PC-3 (cell line): ENCODE results near the gene ATP1B3. TPM values are rescaled to one million over a fixed set of nuclear protein-coding genes. Genes with fewer than 3 reads are reported as not detected.
A peak's percentile ranks its signal among the peaks of the same experiment; 100 is the strongest.
"Not testable (repeated sequence)": the region's sequence is repeated elsewhere in the genome, so short reads cannot be mapped to it uniquely, and the experiment has no call there.

Experiments
- ATAC-seq: fragments of 200-7000 bp; cut with Tn5 transposase; 2 replicates; pipeline ENCODE4 v1.9.1; 2020; ENCODE audit warnings: mild to moderate bottlenecking, moderate library complexity
- BruUV-seq: library from RNA; stranded (reverse); fragments of 400-500 nt; replicated peaks from 2 replicates; lab custom pipeline; 2021; lab: Mats Ljungman, UMichigan
- CTCF ChIA-PET: fragments of 300-600 bp; sonication (Branson Sonifier 250); formaldehyde crosslinking; loops from one replicate; lab custom pipeline; 2022; ENCODE audit warnings: antibody characterized with exemption; lab: Charles Lee
- POLR2A ChIA-PET: fragments of 300-600 bp; sonication (Branson Sonifier 250); formaldehyde crosslinking; loops from one replicate; lab custom pipeline; 2022; ENCODE audit warnings: antibody characterized with exemption; ENCODE audit not compliant: unreplicated experiment; lab: Charles Lee
- DNase-seq: peaks from one replicate; pipeline ENCODE4 v3.0.0-alpha.2; 2015
- H2AFZ ChIP-seq: fragments of 300-600 bp; sonication (generic); 2 replicates; pipeline ENCODE4 v1.6.0; 2016; ENCODE audit warnings: antibody characterized with exemption, low read length
- H3F3A ChIP-seq: fragments of 300-600 bp; sonication (generic); one replicate; pipeline ENCODE4 v1.6.0; 2017; ENCODE audit warnings: antibody characterized with exemption, low read length, control low read depth, mild to moderate bottlenecking; ENCODE audit not compliant: unreplicated experiment
- H3K27ac ChIP-seq: fragments of 300-600 bp; sonication (generic); 2 replicates; pipeline ENCODE4 v1.5.1; 2016; ENCODE audit warnings: mild to moderate bottlenecking, low read length
- H3K27me3 ChIP-seq: fragments of 300-600 bp; sonication (generic); 2 replicates; pipeline ENCODE4 v1.6.1; 2016; ENCODE audit warnings: low read length, mixed read lengths
- H3K36me3 ChIP-seq: fragments of 300-600 bp; sonication (generic); 2 replicates; pipeline ENCODE4 v1.6.1; 2016; ENCODE audit warnings: low read depth, mixed run types, low read length, mixed read lengths
- H3K4me1 ChIP-seq: fragments of 300-600 bp; sonication (generic); 2 replicates; pipeline ENCODE4 v1.5.1; 2016; ENCODE audit warnings: low read length; ENCODE audit not compliant: insufficient read depth
- H3K4me2 ChIP-seq: fragments of 300-600 bp; sonication (generic); 2 replicates; pipeline ENCODE4 v1.6.0; 2016; ENCODE audit warnings: low read length
- H3K4me3 ChIP-seq: fragments of 300-600 bp; sonication (generic); 2 replicates; pipeline ENCODE4 v1.5.1; 2016; ENCODE audit warnings: mild to moderate bottlenecking, low read length, mixed read lengths
- H3K79me2 ChIP-seq: fragments of 300-600 bp; sonication (generic); 2 replicates; pipeline ENCODE4 v1.6.1; 2017; ENCODE audit warnings: low read length, mixed read lengths
- H3K9ac ChIP-seq: fragments of 300-600 bp; sonication (generic); 2 replicates; pipeline ENCODE4 v1.6.0; 2016; ENCODE audit warnings: mild to moderate bottlenecking, low read length
- H3K9me2 ChIP-seq: fragments of 300-600 bp; sonication (generic); replicated peaks from 2 replicates; pipeline ENCODE4 v1.6.1; 2016; ENCODE audit warnings: mixed run types, low read length, mixed read lengths
- H3K9me3 ChIP-seq: fragments of 300-600 bp; sonication (generic); 2 replicates; pipeline ENCODE4 v1.6.1; 2016; ENCODE audit warnings: low read length, mixed read lengths
- H4K20me1 ChIP-seq: fragments of 300-600 bp; sonication (generic); 2 replicates; pipeline ENCODE4 v1.6.1; 2016; ENCODE audit warnings: low read length, mixed read lengths
- EZH2 ChIP-seq: fragments of 300-600 bp; sonication (generic); IDR thresholded peaks from one replicate; pipeline ENCODE4 v1.6.1; 2017; ENCODE audit warnings: antibody characterized with exemption, mild to moderate bottlenecking, low read length; ENCODE audit not compliant: unreplicated experiment
- EZH2phosphoT487 ChIP-seq: fragments of 300-600 bp; sonication (generic); IDR thresholded peaks from 2 replicates; pipeline ENCODE4 v1.6.1; 2018; ENCODE audit warnings: mild to moderate bottlenecking, antibody characterized with exemption, low read length, borderline replicate concordance
- intact Hi-C: fragments of 100-400 bp; cut with micrococcal nuclease; formaldehyde crosslinking; loops from 2 replicates; pipeline ENCODE4 v1.9.0; 2023
- total RNA-seq: library from RNA; depleted of rRNA; stranded (reverse); fragments of >200 nt; gene quantifications from 2 replicates; pipeline ENCODE4 v1.2.3, GENCODE V29; 2014
- TF ChIP-seq, protein P1 (sequence below): fragments of 300-600 bp; sonication (generic); conservative IDR thresholded peaks from 2 replicates; pipeline ENCODE4 v1.5.1; 2017; ENCODE audit warnings: antibody characterized with exemption, low read depth, mild to moderate bottlenecking, low read length

ATP1B3 gene
- total RNA-seq, 1 experiment from 2014 or later = 20.6 TPM

- no TSS peak for BruUV-seq
- TF ChIP-seq, protein P1, sequence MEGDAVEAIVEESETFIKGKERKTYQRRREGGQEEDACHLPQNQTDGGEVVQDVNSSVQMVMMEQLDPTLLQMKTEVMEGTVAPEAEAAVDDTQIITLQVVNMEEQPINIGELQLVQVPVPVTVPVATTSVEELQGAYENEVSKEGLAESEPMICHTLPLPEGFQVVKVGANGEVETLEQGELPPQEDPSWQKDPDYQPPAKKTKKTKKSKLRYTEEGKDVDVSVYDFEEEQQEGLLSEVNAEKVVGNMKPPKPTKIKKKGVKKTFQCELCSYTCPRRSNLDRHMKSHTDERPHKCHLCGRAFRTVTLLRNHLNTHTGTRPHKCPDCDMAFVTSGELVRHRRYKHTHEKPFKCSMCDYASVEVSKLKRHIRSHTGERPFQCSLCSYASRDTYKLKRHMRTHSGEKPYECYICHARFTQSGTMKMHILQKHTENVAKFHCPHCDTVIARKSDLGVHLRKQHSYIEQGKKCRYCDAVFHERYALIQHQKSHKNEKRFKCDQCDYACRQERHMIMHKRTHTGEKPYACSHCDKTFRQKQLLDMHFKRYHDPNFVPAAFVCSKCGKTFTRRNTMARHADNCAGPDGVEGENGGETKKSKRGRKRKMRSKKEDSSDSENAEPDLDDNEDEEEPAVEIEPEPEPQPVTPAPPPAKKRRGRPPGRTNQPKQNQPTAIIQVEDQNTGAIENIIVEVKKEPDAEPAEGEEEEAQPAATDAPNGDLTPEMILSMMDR = no peak
- no peak for TF ChIP-seq EZH2phosphoT487
- no peak for TF ChIP-seq EZH2
- no peaks in the 10 kb centered on the region for H3K4me1 ChIP-seq
These were observed 39.3 kb downstream of the ATP1B3 start for GRCh38 chr3:141915766-141916165.

DNA sequence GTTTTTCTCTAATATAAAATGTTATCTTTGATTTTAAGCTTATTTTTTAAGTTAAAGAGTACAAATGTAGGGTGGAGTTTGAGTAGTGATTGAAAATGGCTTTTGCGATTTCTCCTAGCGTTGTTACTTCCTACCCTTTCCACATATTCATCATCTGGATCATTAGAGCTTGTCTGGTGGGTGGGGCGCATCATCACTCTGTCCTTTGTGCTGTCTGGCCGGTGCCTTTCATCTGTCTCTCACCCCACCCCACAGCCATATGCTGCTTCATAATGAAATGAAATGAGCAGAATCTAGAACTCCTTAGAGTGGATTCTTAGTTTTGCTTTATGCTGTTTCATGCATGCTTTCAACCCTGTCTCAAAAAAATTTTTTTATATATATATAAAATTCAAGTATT, 44.3 kb downstream of the ATP1B3 start:
- POLR2A ChIA-PET = interaction anchor here (0.5 kb wide), 1 partner anchor 44 kb away, joined by 3 read pairs; no protein-coding TSS in a partner anchor
- H3K4me1 ChIP-seq = no peaks in the 10 kb centered on the region
- H3K9me3 ChIP-seq = no peaks in the 10 kb centered on the region
- intact Hi-C loops = no loop called here
- H3K36me3 ChIP-seq = no peaks in the 10 kb centered on the region; the same call in 1 of the 2 replicates
- H3K9me2 ChIP-seq = no peaks in the 10 kb centered on the region
- ATAC-seq = no peak
- no peak overlapping the region for H3K4me3 ChIP-seq
- no peak for DNase-seq
- H4K20me1 ChIP-seq = no peaks in the 10 kb centered on the region
- H3K9ac ChIP-seq = no peak overlapping the region
- no peak overlapping the region for H2AFZ ChIP-seq
- no peaks in the 10 kb centered on the region for H3K27me3 ChIP-seq
- no peak overlapping the region for H3K27ac ChIP-seq
- no peak overlapping the region for H3K4me2 ChIP-seq
- BruUV-seq = no TSS peak
- TF ChIP-seq EZH2phosphoT487 (no peak), EZH2 (no peak)
- TF ChIP-seq, protein P1 = no peak
- CTCF ChIA-PET = no interaction called here
- no peaks in the 10 kb centered on the region for H3K79me2 ChIP-seq
- no peaks in the 10 kb centered on the region for H3F3A ChIP-seq

More at GRCh38 chr3:141915766-141916165, 39.3 kb downstream of the ATP1B3 start:
- H3F3A ChIP-seq = no peaks in the 10 kb centered on the region
- no peak overlapping the region for H2AFZ ChIP-seq
- ATAC-seq (no peak), DNase-seq (no peak)
- H3K4me3 ChIP-seq = no peak overlapping the region
- no peaks in the 10 kb centered on the region for H4K20me1 ChIP-seq
- no peaks in the 10 kb centered on the region for H3K9me3 ChIP-seq
- intact Hi-C loops = loop anchor here (10.0 kb wide), 1 partner anchor 79 kb away; no protein-coding TSS in a partner anchor
- H3K27me3 ChIP-seq = no peaks in the 10 kb centered on the region
- peaks cover 2% of the 10 kb centered on the region; the same call in 1 of the 2 replicates for H3K36me3 ChIP-seq
- no peak overlapping the region for H3K4me2 ChIP-seq
- CTCF ChIA-PET = no interaction called here
- no peaks in the 10 kb centered on the region for H3K79me2 ChIP-seq
- no peak overlapping the region for H3K9ac ChIP-seq
- POLR2A ChIA-PET = no interaction called here
- H3K9me2 ChIP-seq = no peaks in the 10 kb centered on the region
- H3K27ac ChIP-seq = no peak overlapping the region

GRCh38 chr3:141921316-141921715, 44.9 kb downstream of the ATP1B3 start:
- Histone ChIP-seq H3K9ac (no peak overlapping the region), H3F3A (no peaks in the 10 kb centered on the region), H3K9me2 (no peaks in the 10 kb centered on the region), H3K27ac (no peak overlapping the region), H3K27me3 (no peaks in the 10 kb centered on the region), H3K4me3 (no peak overlapping the region), H2AFZ (no peak overlapping the region), H3K9me3 (no peaks in the 10 kb centered on the region), H4K20me1 (no peaks in the 10 kb centered on the region), H3K36me3 (no peaks in the 10 kb centered on the region; the same call in 1 of the 2 replicates), H3K79me2 (no peaks in the 10 kb centered on the region), H3K4me1 (no peaks in the 10 kb centered on the region), H3K4me2 (no peak overlapping the region)
- BruUV-seq = no TSS peak
- ATAC-seq (no peak), DNase-seq (no peak)
- intact Hi-C loops = no loop called here
- TF ChIP-seq EZH2 (no peak), EZH2phosphoT487 (no peak)
- TF ChIP-seq, protein P1 = no peak
- CTCF ChIA-PET = no interaction called here
- POLR2A ChIA-PET = no interaction called here

DNA sequence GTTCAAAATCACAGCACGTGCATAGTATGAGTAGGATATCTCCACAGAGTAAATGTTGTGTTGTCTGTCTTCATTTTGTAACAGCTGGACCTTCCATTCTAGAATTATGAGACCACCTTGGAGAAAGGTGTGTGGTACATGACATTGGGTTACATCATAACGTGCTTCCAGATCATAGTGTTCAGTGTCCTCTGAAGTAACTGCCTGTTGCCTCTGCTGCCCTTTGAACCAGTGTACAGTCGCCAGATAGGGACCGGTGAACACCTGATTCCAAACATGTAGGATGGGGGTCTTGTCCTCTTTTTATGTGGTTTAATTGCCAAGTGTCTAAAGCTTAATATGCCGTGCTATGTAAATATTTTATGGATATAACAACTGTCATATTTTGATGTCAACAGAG, 49.2 kb downstream of the ATP1B3 start:
- H4K20me1 ChIP-seq, ATAC-seq, H3K9ac ChIP-seq, H3F3A ChIP-seq, H3K9me2 ChIP-seq, intact Hi-C loops, H3K9me3 ChIP-seq, H3K27me3 ChIP-seq, H3K79me2 ChIP-seq, DNase-seq, H2AFZ ChIP-seq, POLR2A ChIA-PET, CTCF ChIA-PET, H3K4me1 ChIP-seq, H3K4me2 ChIP-seq, H3K4me3 ChIP-seq, H3K27ac ChIP-seq, H3K36me3 ChIP-seq: not testable (repeated sequence)
- TSS peak; percentile 78 for BruUV-seq
